ENCODE data around the gene ENPP6.

DNA sequence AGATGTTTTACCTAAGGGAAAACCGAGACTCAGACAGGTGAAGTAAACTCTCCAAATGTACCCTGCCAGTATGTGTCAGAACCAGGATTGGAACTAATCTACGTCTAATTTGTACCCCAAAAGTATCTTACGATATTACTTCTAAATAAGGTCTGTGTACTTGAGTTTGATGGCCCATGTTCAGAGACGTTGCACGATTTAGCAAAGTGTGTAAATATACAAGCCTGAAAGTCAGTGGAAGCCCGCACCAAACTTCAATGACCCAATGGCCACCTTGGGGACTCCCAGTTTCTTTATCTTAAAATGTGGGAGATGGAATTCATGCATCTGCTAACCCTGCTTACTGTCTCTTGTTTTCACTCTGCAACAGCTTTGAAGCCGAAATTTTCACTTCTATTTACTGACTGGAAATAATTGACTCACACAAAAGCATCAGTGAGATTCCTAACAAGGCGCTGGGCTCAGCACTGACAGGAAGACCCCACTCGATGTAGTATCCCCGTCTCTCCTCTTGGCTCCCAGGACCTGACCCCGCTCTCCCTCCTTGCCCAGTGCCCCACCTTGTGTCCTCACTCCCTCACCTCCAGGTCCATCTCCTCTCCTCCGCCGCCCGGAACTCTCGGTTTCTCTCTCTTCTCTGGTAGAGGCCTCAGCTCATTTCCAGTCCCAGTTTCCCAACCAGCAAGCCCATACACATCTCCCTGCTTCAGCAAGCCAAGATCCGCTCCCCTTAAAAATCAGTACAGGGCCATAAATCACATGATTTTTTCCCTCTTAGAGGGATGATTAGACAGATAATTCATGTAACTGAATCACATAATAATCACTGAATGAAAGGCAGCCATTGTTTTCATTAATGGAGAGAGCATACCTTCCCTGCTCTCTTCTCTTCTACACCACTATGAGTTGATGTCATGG, 42.8 kb downstream of the ENPP6 start:
- TF ChIP-seq, protein P1, sequence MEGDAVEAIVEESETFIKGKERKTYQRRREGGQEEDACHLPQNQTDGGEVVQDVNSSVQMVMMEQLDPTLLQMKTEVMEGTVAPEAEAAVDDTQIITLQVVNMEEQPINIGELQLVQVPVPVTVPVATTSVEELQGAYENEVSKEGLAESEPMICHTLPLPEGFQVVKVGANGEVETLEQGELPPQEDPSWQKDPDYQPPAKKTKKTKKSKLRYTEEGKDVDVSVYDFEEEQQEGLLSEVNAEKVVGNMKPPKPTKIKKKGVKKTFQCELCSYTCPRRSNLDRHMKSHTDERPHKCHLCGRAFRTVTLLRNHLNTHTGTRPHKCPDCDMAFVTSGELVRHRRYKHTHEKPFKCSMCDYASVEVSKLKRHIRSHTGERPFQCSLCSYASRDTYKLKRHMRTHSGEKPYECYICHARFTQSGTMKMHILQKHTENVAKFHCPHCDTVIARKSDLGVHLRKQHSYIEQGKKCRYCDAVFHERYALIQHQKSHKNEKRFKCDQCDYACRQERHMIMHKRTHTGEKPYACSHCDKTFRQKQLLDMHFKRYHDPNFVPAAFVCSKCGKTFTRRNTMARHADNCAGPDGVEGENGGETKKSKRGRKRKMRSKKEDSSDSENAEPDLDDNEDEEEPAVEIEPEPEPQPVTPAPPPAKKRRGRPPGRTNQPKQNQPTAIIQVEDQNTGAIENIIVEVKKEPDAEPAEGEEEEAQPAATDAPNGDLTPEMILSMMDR (IDR thresholded peaks at IDR 0.05), result no peak
- no peak for TF ChIP-seq POLR2A (IDR thresholded peaks at IDR 0.05)

Data from uterus (tissue), 2 donors.